ENCODE data around the gene PTPRN2.

The PTPRN2 gene

GRCh38 chr7:158492367-158492764 is 95.3 kb downstream of the PTPRN2 start:
- no peak for TF ChIP-seq CTCF (IDR thresholded peaks at IDR 0.05; ENCODE audit: control insufficient read depth, extremely low read depth, insufficient read depth)
- no peak for DNase-seq (ENCODE audit: low read depth)
- H3K4me3 ChIP-seq (ENCODE audit: low read depth, low read length) = no peak overlapping the region

- no peak for TF ChIP-seq CTCF (IDR thresholded peaks at IDR 0.05; ENCODE audit: control insufficient read depth, extremely low read depth, insufficient read depth)
- H3K4me3 ChIP-seq (ENCODE audit: low read depth, low read length) = no peak overlapping the region
- no peak for DNase-seq (ENCODE audit: low read depth)
Measured at GRCh38 chr7:158491094-158491493, 96.5 kb downstream of the PTPRN2 start.

- DNase-seq (ENCODE audit: low read depth) = no peak
- TF ChIP-seq CTCF (IDR thresholded peaks at IDR 0.05; ENCODE audit: control insufficient read depth, extremely low read depth, insufficient read depth) = no peak
- H3K4me3 ChIP-seq (ENCODE audit: low read depth, low read length) = no peak overlapping the region
Measured at GRCh38 chr7:158490171-158490782, 97.3 kb downstream of the PTPRN2 start.

- H3K4me3 ChIP-seq (ENCODE audit: low read depth, low read length) = no peak overlapping the region
- no peak for DNase-seq (ENCODE audit: low read depth)
- TF ChIP-seq CTCF (IDR thresholded peaks at IDR 0.05; ENCODE audit: control insufficient read depth, extremely low read depth, insufficient read depth) = no peak
Measured at GRCh38 chr7:158489462-158490155, 98.0 kb downstream of the PTPRN2 start.

- no peak overlapping the region for H3K4me3 ChIP-seq (ENCODE audit: low read depth, low read length)
- TF ChIP-seq CTCF (IDR thresholded peaks at IDR 0.05; ENCODE audit: control insufficient read depth, extremely low read depth, insufficient read depth) = no peak
- DNase-seq (ENCODE audit: low read depth) = no peak
Measured at GRCh38 chr7:158488181-158488971, 99.2 kb downstream of the PTPRN2 start.

GRCh38 chr7:158487631-158488151 is 99.9 kb downstream of the PTPRN2 start:
- no peak overlapping the region for H3K4me3 ChIP-seq (ENCODE audit: low read depth, low read length)
- no peak for TF ChIP-seq CTCF (IDR thresholded peaks at IDR 0.05; ENCODE audit: control insufficient read depth, extremely low read depth, insufficient read depth)
- DNase-seq (ENCODE audit: low read depth) = no peak

All from LNCaP clone FGC (cell line).